Left colon (tissue), 2 donors: Measurements from ENCODE around the gene GOLPH3L. TPM values are rescaled to one million over a fixed set of nuclear protein-coding genes. Genes with fewer than 3 reads are reported as not detected.
"Not testable (repeated sequence)": the region's sequence is repeated elsewhere in the genome, so short reads cannot be mapped to it uniquely, and the experiment has no call there.

Experiments used
- ATAC-seq: fragments of 200-7000 bp; cut with Tn5 transposase; one replicate; pipeline ENCODE4 v1.9.1; 2020; ENCODE audit warnings: mild to moderate bottlenecking, moderate library complexity
- DNase-seq, 2 donors: peaks; one replicate each; pipeline ENCODE4 v3.0.0-alpha.2; 2020
- intact Hi-C, 2 donors: fragments of 100-400 bp; cut with DNase I in 1 of 2; cut with micrococcal nuclease in 1 of 2; formaldehyde crosslinking; loops; one replicate each; pipeline versions ENCODE4 v1.11.2 to v1.14.0; 2022; cut with DNase I, micrococcal nuclease
- long read RNA-seq: library from polyadenylated mRNA; unstranded; transcript quantifications from one replicate; pipeline ENCODE4 v2.0.0, GENCODE V29; 2021
- total RNA-seq, 2 donors: library from RNA; stranded (reverse); fragmentation: NEBNext Ultra II Directional; extraction: Animal tissue kit (Norgen Biotek cat#: 25700); gene quantifications; one replicate each; pipeline ENCODE4 v1.2.1, GENCODE V29; 2021
- donor health status: DM: no; HTN: no; CAD: no.
- donor health status: DM: yes; HTN: yes; CAD: no.

Gene GOLPH3L
- total RNA-seq, result 10 to 100 TPM; 71.3 to 87.1 TPM
- long read RNA-seq, transcript GOLPH3L-201 (5 exons, 2,999 nt), result major isoform, 43 of 56 reads
- long read RNA-seq, partial matches to known transcripts, result 3 of 56 reads
- long read RNA-seq, other reads (novel, unspliced or antisense), result 8 of 56 reads

DNA sequence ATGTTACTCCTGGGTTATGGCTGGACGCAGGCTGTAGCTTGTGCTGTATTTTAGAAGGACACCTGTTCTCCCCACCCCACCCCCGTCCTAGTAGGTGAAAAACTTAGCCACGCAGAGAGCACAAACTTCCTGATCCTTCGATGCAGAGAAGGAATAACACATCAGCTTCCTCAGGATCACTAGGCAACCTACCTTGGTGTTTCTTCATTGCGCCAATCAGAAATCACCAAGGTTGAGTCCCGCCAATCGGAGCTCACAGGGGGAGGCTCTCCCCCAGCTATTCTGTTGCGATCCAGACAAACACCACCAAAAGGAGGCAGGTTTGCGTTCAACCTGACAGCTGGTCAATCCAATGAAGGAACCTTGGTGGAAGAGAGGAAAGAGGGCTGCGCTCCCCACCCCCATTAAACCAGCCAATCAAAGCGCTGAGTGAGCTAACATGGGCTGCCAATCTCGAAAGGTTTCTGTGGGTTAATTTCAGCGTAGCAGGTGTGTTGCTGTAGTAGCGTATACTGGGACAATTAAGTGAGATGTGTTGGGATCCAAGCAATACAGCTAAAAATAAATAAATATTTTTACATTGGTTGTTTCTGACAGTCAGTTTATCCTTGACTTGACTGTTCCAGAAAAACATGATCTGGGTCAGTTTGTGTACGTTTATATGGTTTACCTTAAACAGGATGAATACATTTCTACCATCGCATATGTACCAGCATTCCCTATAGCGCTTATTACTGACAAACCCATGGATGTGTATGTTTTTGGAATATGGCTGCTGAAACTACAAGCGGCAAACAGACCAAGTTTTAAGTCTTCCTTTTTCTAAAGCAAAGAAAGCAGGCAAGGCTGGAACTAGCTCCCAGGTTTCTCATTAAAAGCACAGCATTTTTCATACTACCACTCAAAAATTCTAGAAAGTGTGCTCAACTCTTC is at the start of gene GOLPH3L:
GOLPH3L (minus strand) TSS at position 160 of the 933 bp plus-strand sequence. CDS start 2,316 bp downstream, outside the sequence.
- intact Hi-C loops, result no loop called here
- peak; percentile 88 to 98 for DNase-seq
- peak; percentile 91 for ATAC-seq

DNA sequence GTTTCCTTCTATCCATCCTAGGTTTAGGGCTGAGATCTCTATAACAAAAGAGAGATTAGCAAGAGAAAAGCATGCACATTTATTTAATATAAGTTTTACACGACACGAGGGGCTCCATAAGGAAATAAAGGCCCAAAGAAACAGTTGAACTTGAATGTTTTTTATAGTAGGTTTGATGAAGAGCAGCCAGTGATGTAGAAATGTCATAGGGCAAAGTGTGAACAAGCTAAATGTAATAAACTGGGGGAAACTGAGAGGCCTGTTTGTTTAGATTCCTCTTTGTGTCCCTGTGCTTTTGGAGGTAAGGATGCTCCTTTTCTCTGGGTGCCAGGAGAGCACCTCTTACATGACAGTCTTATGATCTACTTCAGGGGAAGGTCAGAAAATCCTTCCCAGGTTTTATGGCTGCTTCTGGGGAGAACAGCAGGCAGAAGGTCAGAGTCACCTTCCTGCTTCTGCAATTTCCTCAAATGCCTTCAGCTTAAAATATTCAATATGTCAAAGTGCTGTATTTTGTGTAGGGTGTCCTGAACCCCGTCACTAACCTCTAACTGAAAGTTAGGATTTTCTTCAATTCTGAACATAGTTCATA is 33.3 kb upstream of the GOLPH3L start:
- no peak for DNase-seq

DNA sequence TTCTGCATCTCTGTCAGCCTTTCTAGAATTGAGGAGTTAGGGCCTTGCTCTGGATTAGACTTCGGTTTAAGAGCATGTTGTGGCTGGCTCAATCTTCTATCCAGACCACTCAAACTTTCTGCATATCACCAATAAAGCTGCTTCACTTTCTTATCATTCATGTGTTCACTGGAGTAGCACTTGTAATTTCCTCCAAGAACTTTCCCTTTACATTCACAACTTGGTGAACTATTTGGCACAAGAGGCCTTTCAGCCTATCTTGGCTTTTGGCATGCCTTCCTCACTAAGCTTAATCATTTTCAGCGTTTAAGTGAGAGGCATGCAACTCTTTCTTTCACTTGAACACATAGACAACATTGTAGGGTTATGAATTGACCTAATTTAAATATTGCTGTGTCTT is 27.4 kb upstream of the GOLPH3L start:
- intact Hi-C loops, result no loop called here
- ATAC-seq (no peak), DNase-seq (no peak)

More for the DNA sequence above, 33.3 kb upstream of the GOLPH3L start:
- peak; percentile 86 for ATAC-seq
- intact Hi-C loops, result no loop called here

DNA sequence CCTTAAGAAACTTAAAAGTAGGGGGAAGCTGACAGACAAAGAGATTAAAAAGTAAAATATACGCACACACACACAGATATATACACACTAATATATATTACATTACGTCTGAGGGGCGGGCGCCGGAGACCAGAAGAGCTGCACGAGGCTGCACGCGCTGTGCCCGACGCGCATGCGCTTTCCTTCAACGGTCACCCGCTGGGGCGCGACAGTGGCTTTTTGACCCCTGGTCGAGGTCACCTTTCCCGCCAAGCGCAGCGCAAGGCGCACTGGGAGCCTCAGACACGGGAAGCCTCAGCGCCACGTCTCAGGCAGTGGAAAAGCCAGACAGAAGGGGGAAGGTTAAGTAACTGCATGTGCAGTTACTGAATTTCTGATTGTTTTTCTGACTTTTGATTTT is 23.7 kb upstream of the GOLPH3L start, which contains the start of gene HORMAD1:
HORMAD1 (minus strand) TSS at position 193 of the 400 bp plus-strand sequence. CDS start 1,390 bp downstream, outside the sequence.
- ATAC-seq (no peak), DNase-seq (no peak)
- intact Hi-C loops, result no loop called here

DNA sequence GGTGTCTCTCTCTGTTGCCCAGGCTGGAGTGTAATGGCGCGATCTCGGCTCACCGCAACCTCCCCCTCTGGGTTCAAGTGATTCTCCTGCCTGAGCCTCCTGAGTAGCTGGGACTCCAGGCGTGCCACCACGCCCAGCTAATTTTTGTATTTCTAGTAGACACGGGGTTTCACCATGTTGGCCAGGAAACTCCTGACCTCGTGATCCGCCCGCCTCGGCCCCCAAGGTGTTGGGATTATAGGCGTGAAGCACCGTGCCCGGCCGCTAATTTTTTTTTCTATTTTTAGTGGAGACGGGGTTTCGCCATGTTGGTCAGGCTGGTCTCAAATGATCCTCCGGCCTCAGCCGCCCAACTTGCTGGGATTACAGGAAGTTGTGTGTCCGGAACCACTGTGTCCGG is 23.1 kb upstream of the GOLPH3L start:
- DNase-seq (no peak), ATAC-seq (no peak)
- intact Hi-C loops, result no loop called here

DNA sequence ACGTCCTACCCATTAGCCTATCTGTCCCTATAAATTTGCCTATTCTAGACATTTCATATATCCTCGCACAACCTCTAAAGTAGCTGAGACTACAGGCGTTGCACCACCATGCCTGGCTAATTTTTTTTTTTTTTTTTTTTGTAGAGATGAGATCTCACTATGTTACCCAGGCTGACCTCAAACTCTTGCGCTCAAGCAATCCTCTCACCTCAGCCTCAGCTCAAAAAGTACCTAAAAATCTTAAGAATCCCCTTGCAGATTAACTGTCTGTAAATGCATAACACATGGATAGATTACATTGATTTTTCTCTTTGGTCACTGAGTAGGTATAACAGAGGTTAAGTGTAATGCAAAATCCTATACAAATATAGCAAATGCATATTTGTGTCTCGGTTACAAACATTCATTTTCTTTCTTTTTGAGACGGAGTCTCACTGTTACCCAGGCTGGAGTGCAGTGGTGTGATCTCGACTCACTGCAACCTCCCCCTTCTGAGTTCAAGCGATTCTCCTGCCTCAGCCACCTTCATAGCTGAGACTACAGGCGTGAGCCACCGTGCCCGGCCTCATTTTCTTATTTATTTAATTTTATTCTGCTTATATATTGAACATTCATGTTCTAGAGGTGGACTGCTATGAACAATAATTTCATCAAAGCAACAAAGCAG is 21.4 kb upstream of the GOLPH3L start:
- DNase-seq (no peak), ATAC-seq (no peak)
- intact Hi-C loops, result no loop called here

DNA sequence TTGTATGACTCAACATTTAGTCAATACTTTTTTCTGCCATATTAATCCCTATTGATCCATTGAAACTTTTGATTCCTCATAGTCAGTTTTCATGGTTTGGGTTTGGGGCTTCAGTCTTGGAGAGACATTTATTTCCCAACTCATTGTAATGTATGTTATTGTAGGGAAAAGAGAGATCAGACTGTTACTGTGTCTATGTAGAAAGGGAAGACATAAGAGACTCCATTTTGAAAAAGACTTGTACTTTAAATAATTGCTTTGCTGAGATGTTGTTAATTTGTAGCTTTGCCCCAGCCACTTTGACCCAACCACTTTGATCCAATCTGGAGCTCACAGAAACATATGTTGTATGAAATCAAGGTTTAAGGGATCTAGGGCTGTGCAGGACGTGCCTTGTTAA is 12.1 kb upstream of the GOLPH3L start:
- intact Hi-C loops, DNase-seq, ATAC-seq: not testable (repeated sequence)

DNA sequence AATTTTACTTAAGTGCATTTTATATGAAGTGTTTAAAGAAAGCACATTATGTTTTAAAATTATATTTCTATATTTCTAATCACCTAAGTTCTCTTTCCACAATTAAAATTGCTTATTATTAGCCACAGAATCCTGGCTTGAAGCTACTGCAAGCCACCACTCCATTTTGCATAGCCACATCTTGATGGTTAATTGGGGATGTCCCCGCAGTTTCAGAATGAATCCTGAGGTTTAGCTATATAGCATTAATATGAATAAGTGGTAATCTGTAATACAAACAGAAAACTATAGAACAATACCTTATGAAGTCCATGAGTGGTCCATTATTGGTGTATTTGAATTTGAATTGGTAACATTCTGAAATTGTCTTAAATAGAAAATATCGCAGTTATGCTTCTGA is 11.6 kb upstream of the GOLPH3L start:
- no peak for DNase-seq
- ATAC-seq, result no peak
- intact Hi-C loops, result no loop called here

DNA sequence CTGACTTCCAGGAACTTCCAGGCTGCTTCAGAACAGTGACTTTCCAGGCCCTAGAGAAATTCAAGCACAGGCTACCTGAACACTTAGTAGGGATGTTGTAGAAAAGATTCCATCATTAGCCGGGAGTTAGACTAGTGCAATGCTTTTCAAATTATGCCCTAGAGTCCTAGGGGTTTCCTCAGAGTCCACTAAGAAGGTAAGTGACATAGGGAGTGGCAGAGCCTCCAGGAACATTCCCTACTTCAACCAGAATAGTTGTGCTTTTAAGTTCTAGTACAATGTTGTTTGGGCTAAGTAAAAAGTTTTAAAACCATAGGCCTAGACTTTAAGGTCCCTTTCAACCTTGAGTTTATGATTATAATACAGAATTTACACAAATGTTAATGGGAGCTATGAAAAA is 9.1 kb upstream of the GOLPH3L start:
- DNase-seq (no peak), ATAC-seq (no peak)
- intact Hi-C loops, result no loop called here

DNA sequence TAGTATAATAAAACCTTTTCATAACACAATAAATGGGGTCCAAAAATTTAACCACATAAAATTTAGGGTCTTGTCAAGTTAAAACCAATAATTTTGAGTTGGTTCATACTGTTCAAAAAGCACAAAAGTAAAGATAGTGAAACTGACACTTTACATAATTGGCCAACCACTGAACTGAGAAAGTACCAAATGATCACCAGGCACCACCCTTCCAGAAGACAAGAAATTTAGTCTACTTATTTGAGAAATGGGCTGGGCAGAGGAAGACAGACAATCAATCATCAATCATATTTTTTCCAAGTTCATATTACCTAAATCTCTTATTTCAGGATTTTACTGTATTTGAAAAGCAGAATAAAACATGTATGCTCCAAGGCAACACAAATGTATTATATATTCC is 6.5 kb upstream of the GOLPH3L start:
- DNase-seq (no peak), ATAC-seq (no peak)
- intact Hi-C loops, result no loop called here

DNA sequence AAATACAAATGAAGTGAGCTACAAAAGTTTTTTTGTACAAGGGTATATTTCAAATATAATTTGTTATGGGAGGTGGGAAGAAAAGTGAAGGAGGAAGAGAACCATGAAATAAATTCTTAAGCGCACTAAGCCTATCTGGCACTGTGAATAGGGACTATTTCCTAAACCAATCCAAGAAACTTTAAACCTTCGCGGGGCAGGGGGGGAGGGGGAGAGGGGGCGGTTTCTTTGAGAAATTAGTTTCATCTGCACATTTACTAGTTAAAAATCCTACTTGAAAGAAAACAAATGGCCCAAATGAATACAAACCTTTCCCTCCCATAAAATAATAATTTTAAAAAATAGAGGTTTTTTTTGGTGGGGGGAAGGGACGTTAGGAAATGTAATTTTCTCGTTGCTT is 364 bp downstream of the GOLPH3L start:
- ATAC-seq (peak; percentile 43), DNase-seq (no peak)
- intact Hi-C loops, result no loop called here

DNA sequence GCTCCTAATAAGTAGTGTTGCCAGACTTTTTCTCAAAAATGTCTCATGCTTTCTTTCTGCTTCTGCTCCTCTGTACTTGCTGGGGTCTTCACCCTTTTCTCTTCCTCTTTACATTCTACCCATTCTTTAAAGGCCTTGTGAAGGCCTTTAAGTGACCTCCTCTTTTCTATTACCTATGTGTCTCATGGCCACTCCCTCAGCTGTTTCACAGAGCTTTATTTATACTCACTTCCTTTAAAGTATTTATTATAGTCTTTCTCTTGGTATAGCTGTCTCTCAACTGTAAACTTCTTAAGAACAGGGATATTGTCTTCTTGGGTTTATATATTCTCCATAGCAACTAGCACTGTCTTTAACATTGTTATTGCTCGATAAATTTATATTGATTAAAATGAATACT is 792 bp downstream of the GOLPH3L start:
- intact Hi-C loops, result no loop called here
- no peak for DNase-seq
- ATAC-seq, result peak; percentile 66

DNA sequence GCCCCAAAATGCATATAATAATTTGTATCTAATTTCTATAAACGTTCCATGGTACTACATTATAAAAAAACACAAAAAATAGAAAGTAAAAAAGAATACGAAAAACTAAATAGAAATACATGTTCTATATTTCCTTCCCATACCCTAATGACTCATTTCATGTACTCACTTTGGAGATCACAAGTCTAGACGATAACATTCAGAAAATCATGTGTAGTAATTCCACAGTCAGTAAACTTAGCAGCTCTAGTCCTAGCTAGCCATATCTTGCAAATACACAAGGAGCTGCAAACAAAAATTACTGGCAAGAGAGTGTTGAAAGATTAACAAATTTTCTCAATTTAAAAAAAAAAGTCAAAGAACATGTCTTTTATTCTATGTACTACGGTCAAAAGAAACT is 1.4 kb downstream of the GOLPH3L start:
- ATAC-seq (no peak), DNase-seq (no peak)
- intact Hi-C loops, result no loop called here

DNA sequence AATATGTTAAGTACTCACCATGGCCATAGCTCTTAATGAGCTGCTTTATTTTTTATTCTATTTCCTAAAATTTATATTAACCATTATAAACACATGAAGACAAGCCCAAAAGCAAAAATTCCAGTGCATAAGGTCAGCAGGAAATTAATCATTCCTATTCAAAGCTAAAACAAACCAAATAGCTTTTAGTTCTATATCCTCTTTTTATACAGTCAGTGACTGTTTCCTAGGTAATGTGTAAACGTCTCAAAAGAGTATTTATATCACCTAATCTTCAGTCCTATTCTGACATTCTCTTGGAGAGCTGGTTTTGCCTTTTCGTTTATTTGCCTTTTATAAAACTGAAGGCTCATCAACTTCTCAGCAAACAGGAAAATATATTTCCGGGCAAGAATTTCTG is 4.2 kb downstream of the GOLPH3L start:
- intact Hi-C loops, result no loop called here
- no peak for ATAC-seq
- no peak for DNase-seq

DNA sequence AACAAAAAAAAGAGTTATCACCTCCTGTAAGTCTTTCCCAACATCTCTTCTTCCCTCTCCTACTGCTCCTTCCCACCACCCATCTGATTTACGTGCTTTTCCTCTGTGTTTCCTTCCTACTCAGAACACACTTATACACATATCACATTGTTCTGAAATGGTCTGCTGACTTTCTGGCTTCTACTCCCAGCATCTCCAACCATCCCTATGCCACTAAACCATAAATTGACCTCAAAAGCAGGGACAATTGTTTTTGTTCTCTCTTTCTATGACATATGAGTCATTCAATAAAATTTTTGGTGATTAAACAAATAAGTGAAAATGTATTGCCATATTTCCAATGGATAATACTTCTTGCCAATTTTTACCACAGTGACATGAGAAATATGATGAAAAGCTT is 8.2 kb downstream of the GOLPH3L start:
- DNase-seq, result no peak
- no peak for ATAC-seq
- intact Hi-C loops, result no loop called here

DNA sequence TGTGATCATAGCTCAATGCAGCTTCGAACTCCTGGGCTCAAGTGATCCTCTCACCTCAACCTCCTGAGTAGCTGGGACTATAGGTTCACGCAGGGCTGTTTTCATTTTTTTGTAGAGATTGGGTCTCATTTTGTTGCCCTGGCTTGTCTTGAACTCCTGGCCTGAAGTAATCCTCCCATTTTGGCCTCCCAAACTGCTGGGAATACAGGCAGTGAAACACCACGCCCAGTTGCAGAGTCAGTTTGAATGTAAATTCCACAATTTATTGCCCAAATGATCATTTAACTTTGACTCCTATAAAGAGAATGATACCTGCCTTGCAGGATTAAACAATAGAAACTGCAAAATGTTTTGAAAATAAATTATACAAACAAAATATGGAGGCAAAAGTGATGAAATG is 10.7 kb downstream of the GOLPH3L start:
- intact Hi-C loops, result no loop called here
- no peak for DNase-seq
- peak; percentile 88 for ATAC-seq

DNA sequence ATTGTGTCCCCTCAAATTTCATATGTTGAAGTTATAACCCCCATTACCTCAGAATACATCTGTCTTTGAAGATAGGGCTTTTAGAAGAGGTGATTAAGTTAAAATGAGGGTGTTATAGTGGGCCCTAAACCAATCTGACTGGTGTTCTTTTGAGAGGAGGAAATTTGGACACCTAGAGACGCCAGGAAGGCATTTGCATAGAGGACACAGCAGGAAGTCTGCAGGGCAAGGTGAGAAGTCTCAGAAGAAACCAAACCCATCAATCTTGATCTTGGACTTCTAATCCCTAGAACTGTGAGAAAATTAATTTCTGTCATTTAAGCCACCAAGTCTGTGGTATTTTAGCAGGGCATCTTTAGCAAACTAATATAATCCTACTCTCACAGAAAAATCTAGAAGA is 13.0 kb downstream of the GOLPH3L start:
- peak; percentile 26 for ATAC-seq

DNA sequence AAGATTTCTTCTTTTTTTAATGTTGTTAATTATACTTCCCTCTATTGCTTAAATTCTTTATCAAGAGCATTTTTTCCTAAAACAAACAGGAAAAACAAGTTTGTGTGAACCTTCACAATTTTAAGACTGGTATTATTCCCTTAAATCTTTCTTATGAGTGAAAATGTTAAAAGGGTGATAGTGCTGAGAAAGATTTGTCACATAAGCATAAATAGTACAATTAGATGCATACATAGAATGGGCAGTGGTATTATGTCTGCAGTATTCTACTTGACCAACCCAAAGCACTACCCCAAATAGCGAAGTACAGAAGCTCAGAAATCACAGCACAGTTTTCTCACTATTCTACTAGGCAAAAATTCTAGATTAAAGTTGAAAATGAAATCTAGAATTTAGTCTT is 18.0 kb downstream of the GOLPH3L start:
- no peak for DNase-seq
- intact Hi-C loops, result no loop called here
- no peak for ATAC-seq

More for the DNA sequence above, 13.0 kb downstream of the GOLPH3L start:
- DNase-seq, result no peak
- intact Hi-C loops, result no loop called here

DNA sequence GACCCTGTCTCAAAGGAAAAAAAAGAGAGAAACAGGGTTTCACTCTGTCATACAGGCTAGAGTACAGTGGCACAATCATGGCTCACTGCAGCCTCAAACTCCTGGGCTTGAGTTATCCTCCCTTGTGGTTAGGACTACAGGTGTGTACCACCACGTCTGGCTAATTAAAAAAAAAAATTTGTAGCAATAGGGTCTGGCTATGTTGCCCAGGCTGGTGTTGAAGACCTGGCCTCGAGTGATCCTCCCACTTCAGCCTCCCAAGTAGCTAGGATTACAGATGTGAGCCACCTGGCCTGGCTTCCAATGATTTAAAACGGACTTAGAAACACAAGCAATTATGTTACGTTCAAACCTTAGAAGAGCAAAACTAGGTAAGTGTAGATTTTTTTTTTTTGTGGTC is 22.1 kb downstream of the GOLPH3L start:
- no peak for DNase-seq
- intact Hi-C loops, result no loop called here
- no peak for ATAC-seq
